Measurements from ENCODE around the gene UBE3C.
A peak's percentile ranks its signal among the peaks of the same experiment; 100 is the strongest.

The UBE3C gene

DNA sequence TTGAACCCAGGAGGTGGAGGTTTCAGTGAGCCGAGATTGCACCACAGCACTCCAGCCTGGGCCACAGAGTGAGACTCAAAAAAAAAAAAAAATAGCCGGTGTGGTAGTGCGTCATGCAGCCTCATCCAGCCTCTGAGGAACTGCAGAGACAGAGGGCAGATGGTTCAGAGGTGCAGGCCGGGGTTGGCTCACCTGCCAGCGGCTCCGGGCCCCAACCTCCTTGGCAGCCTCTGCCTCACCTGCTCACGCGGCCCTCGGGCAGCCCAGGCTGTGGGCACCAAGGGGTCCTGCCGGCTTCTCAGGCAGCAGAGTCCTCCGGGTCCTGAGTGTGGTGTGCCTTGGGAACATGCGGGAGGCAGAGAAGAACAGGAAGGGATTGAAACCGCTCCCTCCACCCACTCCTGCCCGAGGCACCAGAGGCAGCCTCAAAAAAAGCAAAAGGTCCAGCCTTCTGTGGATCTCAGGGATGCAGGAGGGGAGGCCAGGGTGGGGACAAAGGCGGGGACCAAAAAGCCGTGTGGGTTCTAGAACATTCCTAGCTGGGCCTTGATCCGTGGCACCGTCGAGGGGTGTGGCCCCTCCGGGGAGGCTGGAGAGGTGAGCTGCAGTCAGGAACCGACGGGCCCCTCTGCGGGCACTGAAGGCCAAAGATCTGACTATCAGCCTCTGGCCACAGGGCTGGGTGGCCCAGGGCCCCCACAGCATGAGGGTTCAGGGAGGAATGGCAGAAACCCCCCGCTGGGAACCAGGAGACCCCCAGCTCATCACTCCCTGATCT lies 142.7 kb downstream of the UBE3C start:
- TF ChIP-seq YY1 (IDR thresholded peaks at IDR 0.05; ENCODE audit: low read depth) (no peak), EP300 (IDR thresholded peaks at IDR 0.05; ENCODE audit: borderline replicate concordance) (no peak), CREB1 (IDR thresholded peaks at IDR 0.05; ENCODE audit: low read depth) (no peak), TAF1 (IDR thresholded peaks at IDR 0.05; ENCODE audit: low read depth) (no peak), ZBTB7A (IDR thresholded peaks at IDR 0.05; ENCODE audit: low read depth) (no peak)

DNA sequence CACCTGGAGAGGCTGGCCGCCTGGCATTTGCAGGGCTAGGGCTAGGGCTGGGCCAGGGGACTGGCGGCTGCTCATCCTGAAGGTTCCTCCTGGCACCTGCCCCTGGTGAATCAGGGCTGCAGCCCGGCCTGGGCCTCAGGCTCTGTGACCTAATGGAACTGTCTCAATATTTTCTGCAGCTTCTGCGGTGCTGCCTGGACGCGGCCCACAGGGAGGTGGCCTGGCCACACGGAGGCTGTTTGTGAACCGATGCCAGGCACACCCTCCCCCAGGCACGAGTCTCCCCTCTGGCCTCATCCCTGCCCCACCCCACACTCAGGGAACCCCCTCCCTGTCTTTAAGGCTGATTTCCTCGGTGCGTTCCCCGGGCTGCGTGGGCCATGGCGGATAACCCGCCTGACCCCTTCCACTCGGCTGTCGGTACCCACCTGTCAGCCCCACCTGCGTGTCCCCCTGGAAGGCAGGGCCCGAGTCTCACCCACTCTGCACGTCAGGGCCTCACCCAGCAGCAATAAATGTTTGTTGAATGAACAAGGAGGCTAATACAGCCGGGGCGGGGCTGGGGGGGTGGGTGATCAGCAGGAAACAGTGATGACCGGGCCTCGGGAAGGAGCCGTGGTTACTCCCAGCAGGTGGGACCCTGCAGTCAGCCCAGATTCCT lies 143.5 kb downstream of the UBE3C start:
- no peak for TF ChIP-seq EP300 (IDR thresholded peaks at IDR 0.05; ENCODE audit: borderline replicate concordance)
- TF ChIP-seq ZBTB7A (IDR thresholded peaks at IDR 0.05; ENCODE audit: low read depth): 0 out of 2 replicates have a peak, but pooled peaks have one; percentile 41

DNA sequence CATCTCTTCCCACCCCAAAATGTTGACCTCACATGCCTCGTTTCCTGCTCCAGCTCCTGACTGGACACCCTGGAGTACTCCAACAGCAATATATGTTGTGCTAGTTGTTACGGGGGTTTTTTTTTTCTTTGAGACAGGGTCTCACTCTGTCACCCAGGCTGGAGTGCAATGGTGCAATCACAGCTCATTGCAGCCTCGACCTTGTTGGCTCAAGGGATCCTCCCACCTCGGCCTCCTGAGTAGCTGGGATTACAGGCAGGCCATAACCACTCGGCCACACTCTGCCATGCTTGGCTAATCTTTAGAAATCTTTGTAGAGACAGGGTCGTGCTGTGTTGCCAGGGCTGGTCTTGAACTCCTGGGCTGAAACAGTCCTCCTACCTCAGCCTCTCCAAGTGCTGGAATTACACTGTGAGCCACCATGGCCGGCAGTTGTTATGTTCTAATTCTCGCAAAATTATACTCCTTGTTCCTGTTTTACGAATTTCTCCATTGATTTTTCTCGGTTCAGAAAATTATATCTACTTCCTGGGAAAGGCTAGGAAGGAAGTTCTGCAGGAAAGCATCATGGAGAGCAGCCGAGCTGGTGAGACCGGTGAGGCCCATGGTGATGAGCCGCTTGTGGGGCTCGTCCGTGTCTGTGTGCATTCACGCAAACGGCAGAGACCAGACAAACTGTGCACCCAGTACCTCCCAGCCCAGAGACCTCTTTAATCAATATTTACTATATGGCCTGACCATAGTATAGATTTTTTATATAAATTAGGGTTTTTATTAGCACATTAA lies 145.7 kb downstream of the UBE3C start:
- TF ChIP-seq FOXM1 (IDR thresholded peaks at IDR 0.05; ENCODE audit: borderline replicate concordance, low read depth) (no peak), CREB1 (IDR thresholded peaks at IDR 0.05; ENCODE audit: low read depth) (no peak), EGR1 (IDR thresholded peaks at IDR 0.05) (no peak), TCF12 (IDR thresholded peaks at IDR 0.05; ENCODE audit: low read depth) (no peak)
- TF ChIP-seq, protein P1, sequence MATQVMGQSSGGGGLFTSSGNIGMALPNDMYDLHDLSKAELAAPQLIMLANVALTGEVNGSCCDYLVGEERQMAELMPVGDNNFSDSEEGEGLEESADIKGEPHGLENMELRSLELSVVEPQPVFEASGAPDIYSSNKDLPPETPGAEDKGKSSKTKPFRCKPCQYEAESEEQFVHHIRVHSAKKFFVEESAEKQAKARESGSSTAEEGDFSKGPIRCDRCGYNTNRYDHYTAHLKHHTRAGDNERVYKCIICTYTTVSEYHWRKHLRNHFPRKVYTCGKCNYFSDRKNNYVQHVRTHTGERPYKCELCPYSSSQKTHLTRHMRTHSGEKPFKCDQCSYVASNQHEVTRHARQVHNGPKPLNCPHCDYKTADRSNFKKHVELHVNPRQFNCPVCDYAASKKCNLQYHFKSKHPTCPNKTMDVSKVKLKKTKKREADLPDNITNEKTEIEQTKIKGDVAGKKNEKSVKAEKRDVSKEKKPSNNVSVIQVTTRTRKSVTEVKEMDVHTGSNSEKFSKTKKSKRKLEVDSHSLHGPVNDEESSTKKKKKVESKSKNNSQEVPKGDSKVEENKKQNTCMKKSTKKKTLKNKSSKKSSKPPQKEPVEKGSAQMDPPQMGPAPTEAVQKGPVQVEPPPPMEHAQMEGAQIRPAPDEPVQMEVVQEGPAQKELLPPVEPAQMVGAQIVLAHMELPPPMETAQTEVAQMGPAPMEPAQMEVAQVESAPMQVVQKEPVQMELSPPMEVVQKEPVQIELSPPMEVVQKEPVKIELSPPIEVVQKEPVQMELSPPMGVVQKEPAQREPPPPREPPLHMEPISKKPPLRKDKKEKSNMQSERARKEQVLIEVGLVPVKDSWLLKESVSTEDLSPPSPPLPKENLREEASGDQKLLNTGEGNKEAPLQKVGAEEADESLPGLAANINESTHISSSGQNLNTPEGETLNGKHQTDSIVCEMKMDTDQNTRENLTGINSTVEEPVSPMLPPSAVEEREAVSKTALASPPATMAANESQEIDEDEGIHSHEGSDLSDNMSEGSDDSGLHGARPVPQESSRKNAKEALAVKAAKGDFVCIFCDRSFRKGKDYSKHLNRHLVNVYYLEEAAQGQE (IDR thresholded peaks at IDR 0.05; ENCODE audit: low read depth): no peak

DNA sequence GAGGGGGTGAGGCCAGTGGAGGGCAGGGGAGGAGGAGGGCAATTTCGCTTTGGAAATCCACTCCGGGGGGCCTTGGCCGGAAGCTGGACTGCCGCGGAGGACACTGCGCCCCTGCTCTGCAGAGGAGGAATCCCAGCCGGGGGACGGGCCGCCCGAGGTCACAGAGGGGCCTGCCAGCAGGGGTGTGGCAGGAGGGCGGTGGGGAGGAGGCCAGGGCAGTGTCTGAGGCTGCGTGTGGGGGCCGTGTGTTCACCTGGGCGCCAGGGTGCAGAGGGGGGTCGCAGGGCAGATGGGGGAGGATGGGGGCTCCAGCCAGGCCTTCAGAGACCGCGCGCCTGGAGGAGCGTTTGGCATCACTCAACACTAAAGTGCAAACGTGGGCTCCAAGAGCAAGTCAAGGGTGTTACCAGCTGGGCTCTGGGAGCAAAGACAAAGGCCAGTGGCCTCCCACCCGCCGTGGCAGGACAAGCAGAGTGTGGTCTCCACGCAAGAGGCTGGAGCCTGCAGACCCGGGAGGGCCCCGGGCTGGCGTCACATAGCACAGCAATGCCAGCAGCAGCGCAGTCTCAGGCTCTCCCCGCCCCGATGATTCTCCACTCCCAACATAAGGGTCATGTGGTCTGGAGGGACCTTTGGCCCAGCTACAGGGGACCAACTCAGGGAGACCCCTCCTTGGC lies 152.8 kb downstream of the UBE3C start:
- TF ChIP-seq TCF12 (IDR thresholded peaks at IDR 0.05; ENCODE audit: low read depth): no peak
- no peak for TF ChIP-seq NFIC (IDR thresholded peaks at IDR 0.05)
- TF ChIP-seq, protein P2, sequence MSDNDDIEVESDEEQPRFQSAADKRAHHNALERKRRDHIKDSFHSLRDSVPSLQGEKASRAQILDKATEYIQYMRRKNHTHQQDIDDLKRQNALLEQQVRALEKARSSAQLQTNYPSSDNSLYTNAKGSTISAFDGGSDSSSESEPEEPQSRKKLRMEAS (IDR thresholded peaks at IDR 0.05): no peak
- no peak for TF ChIP-seq ZBTB7A (IDR thresholded peaks at IDR 0.05; ENCODE audit: low read depth)
- no peak for TF ChIP-seq CREB1 (IDR thresholded peaks at IDR 0.05; ENCODE audit: low read depth)
- TF ChIP-seq TEAD4 (IDR thresholded peaks at IDR 0.05): no peak
- TF ChIP-seq YY1 (IDR thresholded peaks at IDR 0.05; ENCODE audit: low read depth): no peak
- no peak for TF ChIP-seq CEBPB (IDR thresholded peaks at IDR 0.05)
- no peak for TF ChIP-seq EP300 (IDR thresholded peaks at IDR 0.05; ENCODE audit: borderline replicate concordance)
- no peak for TF ChIP-seq FOXM1 (IDR thresholded peaks at IDR 0.05; ENCODE audit: borderline replicate concordance, low read depth)
- TF ChIP-seq, protein P3, sequence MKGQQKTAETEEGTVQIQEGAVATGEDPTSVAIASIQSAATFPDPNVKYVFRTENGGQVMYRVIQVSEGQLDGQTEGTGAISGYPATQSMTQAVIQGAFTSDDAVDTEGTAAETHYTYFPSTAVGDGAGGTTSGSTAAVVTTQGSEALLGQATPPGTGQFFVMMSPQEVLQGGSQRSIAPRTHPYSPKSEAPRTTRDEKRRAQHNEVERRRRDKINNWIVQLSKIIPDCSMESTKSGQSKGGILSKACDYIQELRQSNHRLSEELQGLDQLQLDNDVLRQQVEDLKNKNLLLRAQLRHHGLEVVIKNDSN (IDR thresholded peaks at IDR 0.05): no peak
- TF ChIP-seq, protein P1 (IDR thresholded peaks at IDR 0.05; ENCODE audit: low read depth): no peak
- no peak for TF ChIP-seq RAD21 (IDR thresholded peaks at IDR 0.05; ENCODE audit: low read depth)
- no peak for TF ChIP-seq EGR1 (IDR thresholded peaks at IDR 0.05)
- TF ChIP-seq TAF1 (IDR thresholded peaks at IDR 0.05; ENCODE audit: low read depth): no peak

DNA sequence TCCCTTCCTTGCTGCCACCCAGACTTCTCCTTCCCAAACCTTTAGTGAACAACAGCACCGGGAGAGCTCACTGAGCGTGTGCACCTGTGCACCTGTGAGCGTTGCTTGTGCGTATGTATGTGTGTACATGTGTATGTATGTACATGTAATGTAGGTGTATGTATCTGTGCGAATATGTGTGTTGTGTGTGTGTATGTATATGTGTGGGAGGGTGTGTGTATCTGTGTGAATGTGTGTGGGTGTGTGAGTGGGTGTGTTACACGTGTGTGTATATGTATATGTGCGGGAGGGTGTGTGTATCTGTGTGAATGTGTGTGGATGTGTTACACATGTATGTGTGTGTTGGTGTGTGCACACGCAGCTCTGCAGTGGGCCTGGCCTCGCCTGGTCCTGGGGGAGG lies 153.5 kb downstream of the UBE3C start:
- no peak for TF ChIP-seq NFIC (IDR thresholded peaks at IDR 0.05)
- TF ChIP-seq, protein P2 (IDR thresholded peaks at IDR 0.05): no peak
- TF ChIP-seq ZBTB7A (IDR thresholded peaks at IDR 0.05; ENCODE audit: low read depth): no peak
- TF ChIP-seq, protein P1 (IDR thresholded peaks at IDR 0.05; ENCODE audit: low read depth): no peak
- TF ChIP-seq YY1 (IDR thresholded peaks at IDR 0.05; ENCODE audit: low read depth): no peak
- TF ChIP-seq, protein P3 (IDR thresholded peaks at IDR 0.05): no peak
- TF ChIP-seq RAD21 (IDR thresholded peaks at IDR 0.05; ENCODE audit: low read depth): no peak
- no peak for TF ChIP-seq CEBPB (IDR thresholded peaks at IDR 0.05)

Measured in Ishikawa (cell line).